ENCODE results near the gene SH3RF3.

The SH3RF3 gene

DNA sequence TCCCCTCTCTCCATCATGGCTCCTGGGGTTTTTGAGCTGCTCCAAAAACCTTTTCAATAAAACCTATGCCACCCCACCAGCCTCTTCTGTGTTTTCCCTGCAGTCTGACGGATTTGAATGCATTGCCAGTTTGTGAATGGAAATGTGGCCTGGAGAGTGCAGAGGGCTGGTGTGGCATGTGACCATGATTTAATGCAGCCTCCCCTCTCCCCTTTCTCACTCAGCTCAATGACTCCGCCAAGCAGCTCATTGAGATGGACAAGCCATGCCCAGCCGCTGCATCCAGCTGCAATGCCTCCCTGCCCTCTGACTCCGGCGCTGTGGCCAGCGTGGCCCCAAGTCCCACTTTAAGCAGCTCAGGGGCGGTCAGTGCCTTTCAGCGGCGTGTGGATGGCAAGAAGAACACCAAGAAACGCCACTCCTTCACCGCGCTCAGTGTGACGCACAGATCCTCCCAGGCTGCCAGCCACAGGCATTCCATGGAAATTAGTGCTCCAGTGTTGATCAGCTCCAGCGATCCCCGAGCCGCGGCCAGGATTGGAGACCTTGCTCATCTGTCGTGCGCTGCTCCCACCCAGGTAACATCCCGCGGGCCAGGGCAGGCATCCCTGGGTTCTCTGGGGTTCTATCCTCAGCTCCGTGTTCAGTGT lies 269.5 kb downstream of the SH3RF3 start (continued):
- TF ChIP-seq, protein P1, sequence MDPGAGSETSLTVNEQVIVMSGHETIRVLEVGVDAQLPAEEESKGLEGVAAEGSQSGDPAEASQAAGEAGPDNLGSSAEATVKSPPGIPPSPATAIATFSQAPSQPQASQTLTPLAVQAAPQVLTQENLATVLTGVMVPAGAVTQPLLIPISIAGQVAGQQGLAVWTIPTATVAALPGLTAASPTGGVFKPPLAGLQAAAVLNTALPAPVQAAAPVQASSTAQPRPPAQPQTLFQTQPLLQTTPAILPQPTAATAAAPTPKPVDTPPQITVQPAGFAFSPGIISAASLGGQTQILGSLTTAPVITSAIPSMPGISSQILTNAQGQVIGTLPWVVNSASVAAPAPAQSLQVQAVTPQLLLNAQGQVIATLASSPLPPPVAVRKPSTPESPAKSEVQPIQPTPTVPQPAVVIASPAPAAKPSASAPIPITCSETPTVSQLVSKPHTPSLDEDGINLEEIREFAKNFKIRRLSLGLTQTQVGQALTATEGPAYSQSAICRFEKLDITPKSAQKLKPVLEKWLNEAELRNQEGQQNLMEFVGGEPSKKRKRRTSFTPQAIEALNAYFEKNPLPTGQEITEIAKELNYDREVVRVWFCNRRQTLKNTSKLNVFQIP (CRISPR knock-in tag; IDR thresholded peaks at IDR 0.05; ENCODE audit: borderline replicate concordance, low read depth) = no peak
- TF ChIP-seq ZFP3 (CRISPR knock-in tag; IDR thresholded peaks at IDR 0.05) = no peak

DNA sequence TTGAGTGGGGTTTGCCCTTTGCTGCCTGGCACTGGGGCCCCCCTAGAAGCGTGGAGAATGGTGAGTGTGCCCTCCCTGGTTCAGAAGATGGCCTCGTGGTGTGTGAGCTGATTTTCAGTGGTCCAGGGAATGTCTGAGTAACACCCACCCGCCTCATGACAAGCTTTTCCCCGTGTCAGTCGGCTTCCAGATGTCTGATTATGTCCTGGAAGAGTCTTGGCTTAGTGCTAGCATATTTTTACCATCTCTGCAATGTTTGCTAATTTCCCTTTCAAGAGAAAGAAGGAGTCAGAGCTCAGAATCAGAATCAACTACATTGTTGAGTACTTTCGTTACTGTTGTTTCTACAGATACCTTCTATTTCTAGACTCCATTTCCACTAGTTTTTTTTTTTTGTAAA lies 270.1 kb downstream of the SH3RF3 start:
- ATAC-seq = no peak
- TF ChIP-seq GLIS3 (CRISPR knock-in tag; IDR thresholded peaks at IDR 0.05) (no peak), TOX (CRISPR knock-in tag; IDR thresholded peaks at IDR 0.05; ENCODE audit: borderline replicate concordance) (no peak), ZC3H10 (CRISPR knock-in tag; IDR thresholded peaks at IDR 0.05) (no peak), ZNF8 (CRISPR knock-in tag; IDR thresholded peaks at IDR 0.05) (no peak), ISL1 (CRISPR knock-in tag; IDR thresholded peaks at IDR 0.05) (no peak), TCF4 (CRISPR knock-in tag; IDR thresholded peaks at IDR 0.05; ENCODE audit: borderline replicate concordance) (no peak), OSR1 (CRISPR knock-in tag; IDR thresholded peaks at IDR 0.05) (no peak), ZNF565 (CRISPR knock-in tag; conservative IDR thresholded peaks at IDR 0.05; ENCODE audit: low read depth) (no peak), ESRRG (CRISPR knock-in tag; IDR thresholded peaks at IDR 0.05) (no peak), ZNF70 (CRISPR knock-in tag; IDR thresholded peaks at IDR 0.05) (no peak), PPARA (CRISPR knock-in tag; IDR thresholded peaks at IDR 0.05; ENCODE audit: borderline replicate concordance) (no peak), BACH2 (CRISPR knock-in tag; IDR thresholded peaks at IDR 0.05; ENCODE audit: borderline replicate concordance) (no peak)
- TF ChIP-seq, protein P2, sequence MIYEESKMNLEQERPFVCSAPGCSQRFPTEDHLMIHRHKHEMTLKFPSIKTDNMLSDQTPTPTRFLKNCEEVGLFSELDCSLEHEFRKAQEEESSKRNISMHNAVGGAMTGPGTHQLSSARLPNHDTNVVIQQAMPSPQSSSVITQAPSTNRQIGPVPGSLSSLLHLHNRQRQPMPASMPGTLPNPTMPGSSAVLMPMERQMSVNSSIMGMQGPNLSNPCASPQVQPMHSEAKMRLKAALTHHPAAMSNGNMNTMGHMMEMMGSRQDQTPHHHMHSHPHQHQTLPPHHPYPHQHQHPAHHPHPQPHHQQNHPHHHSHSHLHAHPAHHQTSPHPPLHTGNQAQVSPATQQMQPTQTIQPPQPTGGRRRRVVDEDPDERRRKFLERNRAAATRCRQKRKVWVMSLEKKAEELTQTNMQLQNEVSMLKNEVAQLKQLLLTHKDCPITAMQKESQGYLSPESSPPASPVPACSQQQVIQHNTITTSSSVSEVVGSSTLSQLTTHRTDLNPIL (CRISPR knock-in tag; IDR thresholded peaks at IDR 0.05; ENCODE audit: low read depth) = no peak
- TF ChIP-seq, protein P3, sequence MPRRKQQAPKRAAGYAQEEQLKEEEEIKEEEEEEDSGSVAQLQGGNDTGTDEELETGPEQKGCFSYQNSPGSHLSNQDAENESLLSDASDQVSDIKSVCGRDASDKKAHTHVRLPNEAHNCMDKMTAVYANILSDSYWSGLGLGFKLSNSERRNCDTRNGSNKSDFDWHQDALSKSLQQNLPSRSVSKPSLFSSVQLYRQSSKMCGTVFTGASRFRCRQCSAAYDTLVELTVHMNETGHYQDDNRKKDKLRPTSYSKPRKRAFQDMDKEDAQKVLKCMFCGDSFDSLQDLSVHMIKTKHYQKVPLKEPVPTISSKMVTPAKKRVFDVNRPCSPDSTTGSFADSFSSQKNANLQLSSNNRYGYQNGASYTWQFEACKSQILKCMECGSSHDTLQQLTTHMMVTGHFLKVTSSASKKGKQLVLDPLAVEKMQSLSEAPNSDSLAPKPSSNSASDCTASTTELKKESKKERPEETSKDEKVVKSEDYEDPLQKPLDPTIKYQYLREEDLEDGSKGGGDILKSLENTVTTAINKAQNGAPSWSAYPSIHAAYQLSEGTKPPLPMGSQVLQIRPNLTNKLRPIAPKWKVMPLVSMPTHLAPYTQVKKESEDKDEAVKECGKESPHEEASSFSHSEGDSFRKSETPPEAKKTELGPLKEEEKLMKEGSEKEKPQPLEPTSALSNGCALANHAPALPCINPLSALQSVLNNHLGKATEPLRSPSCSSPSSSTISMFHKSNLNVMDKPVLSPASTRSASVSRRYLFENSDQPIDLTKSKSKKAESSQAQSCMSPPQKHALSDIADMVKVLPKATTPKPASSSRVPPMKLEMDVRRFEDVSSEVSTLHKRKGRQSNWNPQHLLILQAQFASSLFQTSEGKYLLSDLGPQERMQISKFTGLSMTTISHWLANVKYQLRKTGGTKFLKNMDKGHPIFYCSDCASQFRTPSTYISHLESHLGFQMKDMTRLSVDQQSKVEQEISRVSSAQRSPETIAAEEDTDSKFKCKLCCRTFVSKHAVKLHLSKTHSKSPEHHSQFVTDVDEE (CRISPR knock-in tag; IDR thresholded peaks at IDR 0.05) = no peak

DNA sequence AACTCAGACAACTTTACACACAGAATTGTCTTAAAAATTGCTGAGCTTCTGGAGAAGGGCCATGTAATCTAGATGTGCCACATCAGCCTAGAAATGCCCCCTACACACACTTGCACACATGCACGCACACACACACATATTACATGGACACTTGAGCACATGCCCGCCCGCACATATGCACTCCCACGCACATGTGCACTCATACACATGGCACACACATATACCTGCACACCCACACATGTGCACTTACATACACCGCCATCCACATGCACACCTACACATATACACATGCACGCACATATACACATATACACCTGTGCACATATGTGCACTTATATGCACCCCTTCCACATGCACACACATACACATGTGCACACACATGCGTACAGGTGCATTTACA lies 271.1 kb downstream of the SH3RF3 start:
- ATAC-seq = no peak
- TF ChIP-seq OSR1 (CRISPR knock-in tag; IDR thresholded peaks at IDR 0.05) = no peak
- no peak for TF ChIP-seq PPARA (CRISPR knock-in tag; IDR thresholded peaks at IDR 0.05; ENCODE audit: borderline replicate concordance)
- no peak for TF ChIP-seq ZNF8 (CRISPR knock-in tag; IDR thresholded peaks at IDR 0.05)
- TF ChIP-seq ZNF565 (CRISPR knock-in tag; conservative IDR thresholded peaks at IDR 0.05; ENCODE audit: low read depth) = no peak
- TF ChIP-seq ARNTL (CRISPR knock-in tag; IDR thresholded peaks at IDR 0.05; ENCODE audit: borderline replicate concordance, low read depth) = no peak
- TF ChIP-seq ISL1 (CRISPR knock-in tag; IDR thresholded peaks at IDR 0.05) = no peak
- TF ChIP-seq ZFP30 (CRISPR knock-in tag; IDR thresholded peaks at IDR 0.05) = no peak
- TF ChIP-seq TOX (CRISPR knock-in tag; IDR thresholded peaks at IDR 0.05; ENCODE audit: borderline replicate concordance) = no peak
- TF ChIP-seq, protein P4, sequence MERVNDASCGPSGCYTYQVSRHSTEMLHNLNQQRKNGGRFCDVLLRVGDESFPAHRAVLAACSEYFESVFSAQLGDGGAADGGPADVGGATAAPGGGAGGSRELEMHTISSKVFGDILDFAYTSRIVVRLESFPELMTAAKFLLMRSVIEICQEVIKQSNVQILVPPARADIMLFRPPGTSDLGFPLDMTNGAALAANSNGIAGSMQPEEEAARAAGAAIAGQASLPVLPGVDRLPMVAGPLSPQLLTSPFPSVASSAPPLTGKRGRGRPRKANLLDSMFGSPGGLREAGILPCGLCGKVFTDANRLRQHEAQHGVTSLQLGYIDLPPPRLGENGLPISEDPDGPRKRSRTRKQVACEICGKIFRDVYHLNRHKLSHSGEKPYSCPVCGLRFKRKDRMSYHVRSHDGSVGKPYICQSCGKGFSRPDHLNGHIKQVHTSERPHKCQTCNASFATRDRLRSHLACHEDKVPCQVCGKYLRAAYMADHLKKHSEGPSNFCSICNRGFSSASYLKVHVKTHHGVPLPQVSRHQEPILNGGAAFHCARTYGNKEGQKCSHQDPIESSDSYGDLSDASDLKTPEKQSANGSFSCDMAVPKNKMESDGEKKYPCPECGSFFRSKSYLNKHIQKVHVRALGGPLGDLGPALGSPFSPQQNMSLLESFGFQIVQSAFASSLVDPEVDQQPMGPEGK (CRISPR knock-in tag; IDR thresholded peaks at IDR 0.05; ENCODE audit: borderline replicate concordance) = no peak
- TF ChIP-seq, protein P2 (CRISPR knock-in tag; IDR thresholded peaks at IDR 0.05; ENCODE audit: low read depth) = no peak

All from SK-N-SH treated with all-trans-retinoic acid at 6 μM for 48 hours (cell line).